GM18858 (cell line): ENCODE results near the gene NSL1.
A peak's percentile ranks its signal among the peaks of the same experiment; 100 is the strongest.

Experiments used
- ATAC-seq: cut with Tn5 transposase; IDR thresholded peaks from one replicate; pipeline ENCODE4 v1.9.1; 2021; ENCODE audit not compliant: unreplicated experiment

Gene NSL1, protein sequence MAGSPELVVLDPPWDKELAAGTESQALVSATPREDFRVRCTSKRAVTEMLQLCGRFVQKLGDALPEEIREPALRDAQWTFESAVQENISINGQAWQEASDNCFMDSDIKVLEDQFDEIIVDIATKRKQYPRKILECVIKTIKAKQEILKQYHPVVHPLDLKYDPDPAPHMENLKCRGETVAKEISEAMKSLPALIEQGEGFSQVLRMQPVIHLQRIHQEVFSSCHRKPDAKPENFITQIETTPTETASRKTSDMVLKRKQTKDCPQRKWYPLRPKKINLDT

DNA sequence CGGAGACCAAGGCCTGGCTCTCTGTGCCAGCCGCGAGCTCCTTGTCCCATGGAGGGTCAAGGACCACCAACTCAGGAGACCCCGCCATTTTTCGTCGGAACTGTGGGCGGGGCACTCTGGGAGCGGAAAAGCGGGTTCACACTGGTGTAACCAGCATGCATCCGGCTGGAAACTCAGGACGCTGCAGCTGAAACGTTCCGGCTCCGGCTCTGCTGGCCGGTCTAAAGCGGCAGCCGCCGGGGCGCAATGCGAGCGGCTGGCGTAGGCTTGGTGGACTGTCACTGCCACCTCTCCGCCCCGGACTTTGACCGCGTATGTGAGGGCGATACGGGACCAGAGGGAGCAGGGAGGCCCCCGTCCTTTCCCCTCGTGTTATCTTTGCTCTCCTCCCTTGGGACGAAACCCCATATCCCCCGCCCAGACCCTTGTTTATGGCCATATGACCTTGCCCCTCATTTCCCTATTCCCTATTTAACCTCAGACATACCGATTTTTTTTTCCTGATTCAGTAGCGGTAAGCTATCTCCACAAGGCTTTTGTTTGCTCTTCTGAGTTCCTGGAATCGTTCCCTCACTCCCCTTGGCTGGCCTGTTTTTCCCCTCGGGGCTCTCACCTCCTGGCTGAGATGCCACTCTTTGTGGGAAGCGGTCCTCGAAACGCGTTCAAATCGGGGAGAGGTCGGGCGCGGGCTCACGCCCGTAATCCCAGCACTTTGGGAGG lies at the start of gene NSL1, which contains the start of gene TATDN3:
Gene NSL1, minus strand, starts transcription at position 102 of the 720 bp plus-strand sequence. Its CDS starts 14 bp downstream, at position 88.
Gene TATDN3, plus strand, starts transcription at position 219 of the 720 bp plus-strand sequence. Its CDS starts 28 bp downstream, at position 247.
- ATAC-seq = peak; percentile 32

DNA sequence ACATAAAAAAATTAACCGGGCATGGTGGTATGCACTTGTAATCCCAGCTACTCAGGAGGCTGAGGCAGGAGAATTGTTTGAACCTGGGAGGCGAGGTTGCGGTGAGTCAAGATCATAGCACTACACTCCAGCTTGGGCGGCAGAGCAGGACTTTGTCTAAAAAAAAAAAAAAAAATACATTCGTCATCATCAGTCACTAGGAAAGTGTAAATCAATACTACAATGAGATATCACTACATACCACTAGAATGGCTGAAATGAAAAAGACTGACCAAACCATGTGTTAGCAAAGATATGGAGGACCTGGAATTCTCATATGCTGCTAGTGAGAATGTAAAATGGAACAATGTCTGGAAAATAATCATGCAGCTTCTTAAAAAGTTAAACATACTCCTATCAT lies 46.6 kb upstream of the NSL1 start:
- no peak for ATAC-seq

DNA sequence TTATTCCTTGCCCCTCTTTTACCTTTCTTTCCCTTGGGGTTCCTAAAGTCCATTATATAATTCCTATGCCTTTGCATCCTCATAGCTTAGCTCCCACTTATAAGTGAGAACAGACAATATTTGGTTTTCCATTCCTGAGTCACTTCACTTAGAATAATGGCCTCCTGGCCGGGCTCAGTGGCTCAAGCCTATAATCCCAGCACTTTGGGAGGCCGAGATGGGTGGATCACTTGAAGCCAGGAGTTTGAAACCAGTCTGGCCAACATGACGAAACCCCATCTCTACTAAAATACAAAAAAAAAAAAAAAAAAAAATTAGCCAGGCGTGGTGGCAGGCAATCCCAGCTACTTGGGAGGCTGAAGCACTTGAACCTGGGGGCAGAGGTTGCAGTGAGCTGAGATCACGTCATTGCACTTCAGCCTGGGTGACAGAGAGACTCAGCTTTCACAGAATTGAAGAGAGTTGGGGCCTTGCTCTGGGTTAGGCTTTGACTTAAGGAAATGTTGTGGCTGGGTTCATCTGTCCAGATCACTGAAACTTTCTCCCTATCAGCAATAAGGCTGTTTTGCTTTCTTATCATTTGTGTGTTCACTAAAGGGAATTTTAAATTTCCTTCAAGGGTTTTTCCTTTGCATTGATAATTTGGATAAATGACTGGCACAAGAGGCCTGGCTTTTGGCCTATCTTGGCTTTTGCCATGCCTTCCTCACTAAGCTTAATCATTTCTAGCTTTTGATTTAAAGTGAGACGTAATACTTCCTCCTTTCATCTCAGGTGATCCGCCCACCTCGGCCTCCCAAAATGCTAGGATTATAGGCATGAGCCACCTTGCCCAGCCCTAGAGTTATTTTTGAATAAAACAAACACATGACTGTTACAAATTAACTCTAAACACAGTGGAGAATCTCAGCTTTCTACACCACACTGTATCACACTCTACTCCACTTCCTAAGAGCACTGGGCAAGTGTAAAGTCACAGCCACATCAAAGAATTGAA lies 41.9 kb upstream of the NSL1 start:
- peak; percentile 60 for ATAC-seq

- no peak for ATAC-seq
Observed at GRCh38 chr1:212828395-212828794, 36.8 kb upstream of the NSL1 start.

- ATAC-seq = no peak
Observed at GRCh38 chr1:212827831-212828278, 36.3 kb upstream of the NSL1 start.

DNA sequence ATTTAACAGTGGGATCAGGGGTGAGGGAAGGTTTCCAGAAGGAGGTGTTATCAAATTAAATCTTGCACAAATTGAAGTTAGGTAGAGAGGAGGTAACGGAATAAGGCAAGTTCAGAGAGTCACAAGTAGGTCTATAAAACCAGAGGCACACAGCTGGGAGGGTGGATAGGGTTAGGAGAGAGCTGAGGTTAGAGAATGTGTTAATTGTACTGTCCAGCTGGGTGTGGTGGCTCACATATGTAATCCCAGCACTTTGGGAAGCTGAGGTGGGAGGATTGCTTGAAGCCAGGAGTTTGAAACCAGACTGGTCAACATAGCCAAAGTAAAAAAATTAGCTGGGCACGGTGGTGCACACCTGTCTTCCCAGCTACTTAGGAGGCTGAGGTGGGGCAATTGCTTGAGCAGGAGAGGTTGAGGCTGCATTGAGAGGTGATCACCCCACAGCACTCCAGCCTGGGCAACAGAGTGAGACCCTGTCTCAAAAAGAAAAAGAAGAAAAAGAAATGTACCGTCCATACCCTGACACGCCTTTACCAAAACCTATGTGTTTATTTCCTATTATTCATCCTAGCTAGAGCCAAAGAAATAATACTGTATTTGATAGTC lies 35.7 kb upstream of the NSL1 start:
- ATAC-seq = no peak

DNA sequence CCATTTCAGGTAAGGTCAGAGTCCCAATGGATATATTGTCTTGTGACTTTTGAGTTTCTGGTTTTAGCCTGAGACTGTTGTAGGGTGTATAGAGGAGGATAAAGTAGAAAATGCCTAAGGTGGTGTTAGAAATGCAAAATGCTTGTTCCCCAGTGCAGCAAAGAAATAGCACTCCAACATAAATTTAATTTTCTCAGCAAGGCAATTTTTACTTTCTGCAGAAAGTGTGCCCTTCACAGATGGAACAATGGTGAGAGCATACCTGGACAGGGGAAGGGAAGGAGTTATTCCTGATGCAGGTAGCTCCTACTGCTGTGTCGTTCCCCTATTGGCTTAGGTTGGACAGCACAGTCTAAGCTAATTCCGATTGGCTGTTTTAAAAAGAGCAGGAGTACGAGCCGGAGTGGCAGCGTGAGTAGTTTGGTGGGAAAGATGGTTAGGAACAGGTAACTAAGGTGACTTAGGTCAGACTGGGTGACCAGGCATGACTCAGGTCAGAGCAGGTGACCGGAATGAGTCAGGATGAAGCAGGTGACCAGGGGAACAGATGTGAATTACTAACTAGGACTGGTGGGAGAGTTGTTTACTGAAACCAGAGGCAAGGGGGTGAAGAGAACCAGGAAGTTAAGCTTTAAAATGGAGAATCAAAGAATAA lies 34.3 kb upstream of the NSL1 start:
- no peak for ATAC-seq

- ATAC-seq = no peak
Observed at GRCh38 chr1:212824201-212824600, 32.6 kb upstream of the NSL1 start.

- ATAC-seq = no peak
Observed at GRCh38 chr1:212822956-212823355, 31.4 kb upstream of the NSL1 start.

DNA sequence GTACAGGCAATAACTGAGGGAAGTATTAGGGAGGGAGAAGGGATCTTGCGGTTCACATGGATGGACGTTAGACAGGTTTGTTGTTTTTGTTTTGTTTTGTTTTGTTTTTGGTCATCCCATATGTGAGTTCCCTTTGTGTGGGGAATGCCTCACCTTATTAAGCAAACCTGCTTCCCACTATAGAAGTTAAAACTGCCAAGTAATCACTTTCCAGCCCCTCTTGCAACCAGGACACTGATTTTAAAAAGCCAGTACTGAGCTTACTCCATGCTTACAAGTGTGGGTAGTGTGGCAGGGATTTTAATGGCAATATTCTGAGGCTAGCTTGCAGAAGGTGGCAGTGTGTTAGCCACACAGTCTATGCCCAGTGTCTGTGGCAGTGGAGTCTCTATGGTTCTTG lies 29.4 kb upstream of the NSL1 start:
- ATAC-seq = no peak

DNA sequence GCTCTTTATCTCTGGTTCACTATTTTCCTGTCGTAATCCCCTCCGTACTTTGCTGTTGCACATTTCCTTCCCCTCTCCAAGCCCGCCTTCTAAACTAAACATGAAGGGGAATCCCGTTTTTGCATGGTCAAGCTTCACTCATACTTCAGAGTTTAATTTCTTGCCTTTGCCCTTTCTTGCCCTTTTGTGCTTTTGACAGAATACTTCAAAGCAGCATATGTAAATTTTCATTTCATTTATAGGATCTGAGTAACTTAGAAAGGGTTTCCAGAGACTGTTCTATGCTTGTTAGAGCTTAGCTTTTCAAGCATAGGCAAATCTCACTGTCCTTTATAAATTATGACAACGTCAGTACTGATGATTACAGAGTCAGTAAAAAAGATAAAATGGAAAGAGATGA lies 28.1 kb upstream of the NSL1 start:
- peak; percentile 76 for ATAC-seq

GRCh38 chr1:212816567-212817278 lies 25.1 kb upstream of the NSL1 start:
- no peak for ATAC-seq

GRCh38 chr1:212814537-212815334 lies 23.2 kb upstream of the NSL1 start:
- ATAC-seq = no peak

GRCh38 chr1:212805767-212806166 lies 14.2 kb upstream of the NSL1 start:
- peak; percentile 46 for ATAC-seq

GRCh38 chr1:212797681-212798080 lies 6.1 kb upstream of the NSL1 start:
- ATAC-seq = no peak

DNA sequence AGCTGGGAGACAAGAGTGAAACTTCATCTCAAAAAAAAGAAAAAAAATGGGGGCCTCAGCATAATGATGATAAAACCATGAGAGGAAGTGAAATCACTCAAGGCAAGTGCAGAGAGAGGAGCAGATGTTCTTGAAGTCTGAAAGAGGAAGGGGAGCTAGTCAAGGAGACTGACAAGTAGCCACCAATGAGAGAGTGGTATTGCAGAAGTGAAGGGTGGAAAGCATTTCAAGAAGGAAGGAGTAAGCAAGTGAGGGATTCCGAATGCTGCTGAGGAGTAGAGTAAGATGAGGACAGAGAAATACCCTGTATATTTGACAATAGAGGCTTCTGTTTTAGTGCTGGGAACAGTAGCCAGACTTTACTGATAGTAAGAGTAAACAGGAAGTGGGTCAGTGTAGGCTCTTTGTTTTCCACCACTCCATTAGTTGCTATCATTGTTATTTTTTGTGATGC lies 3.0 kb upstream of the NSL1 start:
- ATAC-seq = peak; percentile 90

DNA sequence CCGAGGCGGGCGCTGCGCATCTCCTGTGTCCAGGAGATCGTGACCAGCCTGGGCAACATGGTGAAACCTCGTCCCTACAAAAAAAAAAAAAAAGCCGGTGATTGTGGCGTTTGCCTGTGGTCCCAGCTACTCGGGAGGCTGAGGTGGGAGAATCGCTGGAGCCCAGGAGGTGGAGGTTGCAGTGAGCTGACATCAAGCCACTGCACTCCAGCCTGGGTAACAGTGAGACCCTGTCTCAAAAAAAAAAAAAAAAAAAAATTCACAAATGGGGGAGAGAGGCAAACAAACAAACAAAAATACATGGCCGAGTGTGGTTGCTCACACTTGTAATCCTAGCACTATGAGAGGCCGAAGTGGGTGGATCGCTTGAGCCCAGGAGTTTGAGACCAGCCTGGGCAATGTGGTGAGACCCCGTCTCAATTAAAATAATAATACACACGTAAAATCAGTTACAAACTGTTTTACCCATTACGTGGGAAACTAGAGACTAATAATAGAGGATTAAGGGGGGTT lies 875 bp upstream of the NSL1 start:
- no peak for ATAC-seq

- no peak for ATAC-seq
Observed at GRCh38 chr1:212791261-212791675, 309 bp downstream of the NSL1 start.
